Measurements from ENCODE around the gene NDRG2. TPM values are rescaled to one million over a fixed set of nuclear protein-coding genes. Genes with fewer than 3 reads are reported as not detected.

NDRG2 gene
- 84.5 TPM for total RNA-seq
- polyA plus RNA-seq, result 272 TPM

DNA sequence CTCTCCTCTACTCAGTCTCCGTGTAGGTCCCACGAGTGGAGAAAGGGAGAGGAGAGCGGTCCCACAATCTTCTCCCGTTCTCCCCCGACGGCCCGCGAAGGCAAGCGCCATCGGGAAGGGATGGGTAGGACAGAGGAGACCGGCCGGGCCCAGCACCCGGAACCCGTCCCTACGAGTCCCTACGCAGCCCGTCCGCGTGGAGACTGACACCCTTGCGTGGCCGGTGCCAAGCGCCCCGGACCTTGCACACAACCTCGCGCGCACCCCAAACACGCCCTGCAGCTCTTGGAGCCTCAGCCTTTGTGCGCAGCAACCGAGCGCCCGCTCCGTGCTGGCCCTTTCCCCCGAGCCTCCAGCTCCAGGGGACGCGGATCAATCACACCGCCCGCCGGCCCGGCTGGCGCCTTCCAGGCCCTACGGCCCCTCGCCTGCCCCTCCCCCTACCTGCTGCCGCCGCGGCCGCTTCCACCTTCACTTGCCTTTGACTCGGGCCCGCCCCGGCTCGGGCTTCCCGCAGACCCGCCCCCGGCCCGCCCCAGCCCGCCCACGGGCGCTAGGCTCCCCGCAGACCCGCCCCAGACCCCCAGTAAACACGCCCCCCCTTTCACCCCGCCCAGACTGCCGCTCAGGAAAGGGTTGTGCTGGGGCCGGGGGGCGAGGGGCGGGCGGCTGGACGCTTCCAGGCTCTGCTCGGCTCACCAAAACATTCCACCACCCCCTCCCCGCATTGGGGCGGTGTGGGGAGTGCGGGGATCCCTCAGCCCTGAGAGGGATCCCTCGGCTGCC lies at the start of gene NDRG2:
TSS of gene NDRG2 (minus strand) at position 477 of the 786 bp plus-strand sequence. CDS start 1,746 bp downstream, outside the sequence.
- H3K4me1 ChIP-seq (ENCODE audit: insufficient read depth), result no peaks in the 10 kb centered on the region
- under 1% methylated on average over 72 of the region's 72 CpGs for WGBS

DNA sequence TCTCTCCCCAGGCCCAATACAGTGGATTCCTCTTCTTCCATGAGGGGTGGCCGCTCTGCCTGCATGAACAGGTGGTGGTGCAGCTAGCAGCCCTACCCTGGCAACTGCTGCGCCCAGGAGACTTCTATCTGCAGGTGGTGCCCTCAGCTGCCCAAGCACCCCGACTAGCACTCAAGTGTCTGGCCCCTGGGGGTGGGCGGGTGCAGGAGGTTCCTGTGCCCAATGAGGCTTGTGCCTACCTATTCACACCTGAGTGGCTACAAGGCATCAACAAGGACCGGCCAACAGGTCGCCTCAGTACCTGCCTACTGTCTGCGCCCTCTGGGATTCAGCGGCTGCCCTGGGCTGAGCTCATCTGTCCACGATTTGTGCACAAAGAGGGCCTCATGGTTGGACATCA lies 49.1 kb upstream of the NDRG2 start:
- DNase-seq (ENCODE audit: extremely low spot score), result no peak
- Histone ChIP-seq H3K4me1 (ENCODE audit: insufficient read depth) (no peaks in the 10 kb centered on the region), H3K36me3 (ENCODE audit: insufficient read depth) (peaks cover 2% of the 10 kb centered on the region), H3K27ac (ENCODE audit: low read depth) (no peak overlapping the region), H3K4me3 (ENCODE audit: low read depth, low read length) (no peak overlapping the region)
- WGBS, result 89% methylated on average over 9 of the region's 9 CpGs

More for the DNA sequence above, at the start of gene NDRG2:
- Histone ChIP-seq H3K27ac (ENCODE audit: low read depth) (peak within 1 kb of the TSS; percentile 95), H3K36me3 (ENCODE audit: insufficient read depth) (peaks cover 2% of the 10 kb centered on the region), H3K4me3 (ENCODE audit: low read depth, low read length) (peak within 1 kb of the TSS; percentile 87)
- no peak for DNase-seq (ENCODE audit: extremely low spot score)

DNA sequence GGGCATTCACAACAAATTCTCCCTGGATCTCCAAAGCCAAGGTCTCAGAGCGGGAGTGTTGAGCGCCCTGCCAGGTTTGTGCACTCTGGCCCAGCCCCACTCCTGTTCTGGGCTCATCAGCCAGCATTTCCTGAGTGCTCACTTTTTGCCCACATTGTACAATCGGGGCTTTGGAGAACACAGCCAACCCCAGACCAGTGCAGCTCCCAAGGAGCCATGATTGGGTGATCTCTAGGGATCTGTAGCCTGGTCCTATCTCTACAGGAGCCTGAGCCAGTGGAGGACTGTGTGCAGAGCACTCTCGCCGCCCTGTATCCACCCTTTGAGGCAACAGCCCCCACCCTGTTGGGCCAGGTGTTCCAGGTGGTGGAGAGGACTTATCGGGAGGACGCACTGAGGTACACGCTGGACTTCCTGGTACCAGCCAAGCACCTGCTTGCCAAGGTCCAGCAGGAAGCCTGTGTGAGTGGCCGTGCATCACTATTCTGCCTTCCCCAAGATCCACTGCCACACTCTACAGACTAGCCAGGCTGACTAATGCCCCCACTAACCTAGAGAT lies 48.0 kb upstream of the NDRG2 start:
- H3K4me1 ChIP-seq (ENCODE audit: insufficient read depth), result no peaks in the 10 kb centered on the region
- no peak overlapping the region for H3K4me3 ChIP-seq (ENCODE audit: low read depth, low read length)
- 88% methylated on average over 9 of the region's 9 CpGs for WGBS
- DNase-seq (ENCODE audit: extremely low spot score), result no peak
- peaks cover 2% of the 10 kb centered on the region for H3K36me3 ChIP-seq (ENCODE audit: insufficient read depth)
- no peak overlapping the region for H3K27ac ChIP-seq (ENCODE audit: low read depth)

DNA sequence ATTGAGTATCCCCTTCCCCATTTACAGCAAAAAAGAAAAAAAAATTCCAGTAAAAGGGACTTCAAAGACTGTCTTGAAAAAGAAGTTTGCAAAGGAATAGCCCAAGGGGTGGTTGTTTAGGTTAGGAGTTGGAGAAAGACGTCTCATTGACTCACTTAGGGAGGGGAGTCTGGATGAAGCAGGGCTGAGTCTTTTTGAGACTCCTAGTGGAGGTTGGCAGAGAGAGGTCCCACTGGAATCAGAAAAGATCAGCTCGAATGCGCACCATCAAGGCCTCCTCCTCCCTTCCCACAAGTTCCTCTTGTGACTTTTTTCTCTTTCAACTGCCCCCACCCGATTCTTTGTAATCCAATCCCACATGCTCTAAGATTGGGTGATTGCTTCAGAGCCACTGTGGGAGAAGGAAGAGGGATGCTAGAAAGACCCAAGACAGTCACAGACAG lies 47.2 kb upstream of the NDRG2 start:
- 25% methylated on average over 4 of the region's 4 CpGs for WGBS
- H3K4me1 ChIP-seq (ENCODE audit: insufficient read depth), result no peaks in the 10 kb centered on the region
- DNase-seq (ENCODE audit: extremely low spot score), result peak; percentile 20
- H3K27ac ChIP-seq (ENCODE audit: low read depth), result peak overlapping the region; percentile 73
- no peak overlapping the region for H3K4me3 ChIP-seq (ENCODE audit: low read depth, low read length)
- peaks cover 2% of the 10 kb centered on the region for H3K36me3 ChIP-seq (ENCODE audit: insufficient read depth)

DNA sequence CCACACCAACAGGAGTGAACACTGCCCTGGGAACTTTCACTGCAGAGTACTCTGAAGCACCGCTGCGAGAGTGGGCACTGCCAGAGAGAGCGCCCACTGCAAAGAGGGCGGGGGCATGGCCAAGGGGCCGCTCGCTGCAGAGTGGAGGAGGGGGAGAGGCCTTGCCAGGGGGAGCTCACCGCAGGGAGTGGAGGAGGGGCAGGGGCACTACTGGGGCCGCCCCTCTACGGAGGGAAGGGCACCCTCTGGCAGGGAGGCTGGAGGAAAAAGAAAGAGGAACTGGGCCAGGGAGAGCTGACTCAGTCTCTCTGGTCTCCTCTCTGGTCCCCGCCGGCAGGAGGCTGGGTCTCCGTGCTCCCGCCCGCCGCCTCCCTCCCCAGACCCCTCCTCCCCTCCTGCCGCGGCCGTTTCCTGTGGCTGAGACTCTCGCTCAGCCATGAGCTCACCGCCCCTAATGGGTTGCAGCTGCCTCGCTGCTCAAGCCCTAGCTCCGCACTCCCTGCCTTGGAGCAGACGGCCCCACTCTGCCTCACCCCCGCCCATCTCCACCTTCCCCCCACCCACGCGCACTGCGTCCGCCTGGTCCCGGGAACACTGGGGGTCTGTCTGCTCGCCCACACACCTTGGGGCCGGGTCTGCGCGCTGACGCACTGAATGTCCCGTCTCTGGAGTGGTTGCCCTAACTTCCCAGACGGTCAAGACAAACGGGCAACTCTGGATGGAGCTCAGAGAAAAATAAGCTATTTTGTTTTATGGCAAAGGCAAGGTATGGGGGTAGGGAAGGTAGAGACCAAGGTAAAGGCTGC lies 46.6 kb upstream of the NDRG2 start:
- Histone ChIP-seq H3K4me3 (ENCODE audit: low read depth, low read length) (peak overlapping the region; percentile 62), H3K27ac (ENCODE audit: low read depth) (peak overlapping the region; percentile 73), H3K4me1 (ENCODE audit: insufficient read depth) (no peaks in the 10 kb centered on the region), H3K36me3 (ENCODE audit: insufficient read depth) (peaks cover 2% of the 10 kb centered on the region)
- WGBS, result under 1% methylated on average over 37 of the region's 37 CpGs
- DNase-seq (ENCODE audit: extremely low spot score), result peak; percentile 86

DNA sequence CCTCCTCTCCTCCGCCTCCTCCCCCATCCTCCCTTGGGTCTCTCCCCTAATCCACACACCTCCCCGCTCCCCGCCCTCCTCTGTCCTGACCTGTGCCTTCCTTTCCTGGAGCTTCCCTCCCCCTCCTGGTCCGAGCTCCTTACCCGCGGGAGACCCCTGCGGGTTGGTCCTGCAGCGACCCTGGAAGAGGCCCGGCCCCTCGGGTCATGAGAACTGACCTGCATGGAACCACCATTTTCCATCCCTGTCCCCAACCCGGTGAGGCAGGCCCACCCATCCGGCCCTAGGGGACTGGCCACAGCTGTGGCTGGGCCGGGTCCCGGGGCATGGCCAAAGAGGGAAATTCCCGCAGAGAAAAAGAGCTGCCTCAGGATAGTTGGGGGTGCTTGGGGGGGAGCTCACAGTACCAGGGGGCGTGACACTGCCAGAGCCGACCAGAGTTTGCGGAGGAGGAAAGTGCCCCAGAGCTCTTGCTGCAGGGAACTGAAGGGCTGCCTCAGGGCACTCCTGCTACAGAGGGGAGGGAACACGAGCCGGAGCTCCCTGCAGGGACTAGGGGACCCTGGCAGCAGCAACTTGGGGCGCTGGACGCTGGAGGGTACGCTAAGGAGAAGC lies 45.9 kb upstream of the NDRG2 start:
- under 1% methylated on average over 23 of the region's 23 CpGs for WGBS

DNA sequence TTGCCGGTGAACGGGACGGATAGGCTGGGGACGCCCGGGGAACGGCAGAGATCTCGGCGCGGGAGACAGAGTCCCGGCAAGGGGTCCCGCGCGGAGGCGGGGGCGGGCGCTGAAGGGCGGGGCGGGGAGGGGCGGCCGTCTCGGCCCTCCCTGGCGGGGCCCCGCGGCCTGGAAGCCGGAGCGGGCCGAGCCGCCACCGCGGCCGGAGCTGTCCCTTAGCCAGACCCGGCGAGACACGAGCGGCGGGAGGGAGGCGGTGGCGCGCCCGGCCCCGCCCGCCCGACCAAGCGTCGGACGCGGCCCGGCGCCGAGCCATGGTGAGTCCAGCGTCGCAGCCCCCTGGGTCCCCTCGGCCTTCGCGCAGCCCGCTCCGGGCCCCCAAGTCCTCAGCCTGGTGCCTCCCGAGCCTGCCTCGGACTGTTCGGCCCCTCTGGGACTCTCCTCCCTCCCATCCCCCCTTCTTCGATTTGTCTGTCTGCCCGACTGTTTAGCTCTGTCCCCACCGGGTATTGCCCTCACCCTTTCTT lies 45.3 kb upstream of the NDRG2 start, which contains the start of gene ARHGEF40:
TSS of gene ARHGEF40 (plus strand) at position 222 of the 527 bp plus-strand sequence. CDS start at position 315, 93 bp downstream.
- Histone ChIP-seq H3K4me1 (ENCODE audit: insufficient read depth) (no peaks in the 10 kb centered on the region), H3K27ac (ENCODE audit: low read depth) (peak within 1 kb of the TSS; percentile 89), H3K36me3 (ENCODE audit: insufficient read depth) (peaks cover 2% of the 10 kb centered on the region), H3K4me3 (ENCODE audit: low read depth, low read length) (peak within 1 kb of the TSS; percentile 62)
- no peak for DNase-seq (ENCODE audit: extremely low spot score)
- WGBS, result under 1% methylated on average over 63 of the region's 63 CpGs

More for the DNA sequence above, 45.9 kb upstream of the NDRG2 start:
- no peak for DNase-seq (ENCODE audit: extremely low spot score)
- H3K27ac ChIP-seq (ENCODE audit: low read depth), result peak overlapping the region; percentile 89
- H3K4me3 ChIP-seq (ENCODE audit: low read depth, low read length), result peak overlapping the region; percentile 62
- H3K4me1 ChIP-seq (ENCODE audit: insufficient read depth), result no peaks in the 10 kb centered on the region
- H3K36me3 ChIP-seq (ENCODE audit: insufficient read depth), result peaks cover 2% of the 10 kb centered on the region

DNA sequence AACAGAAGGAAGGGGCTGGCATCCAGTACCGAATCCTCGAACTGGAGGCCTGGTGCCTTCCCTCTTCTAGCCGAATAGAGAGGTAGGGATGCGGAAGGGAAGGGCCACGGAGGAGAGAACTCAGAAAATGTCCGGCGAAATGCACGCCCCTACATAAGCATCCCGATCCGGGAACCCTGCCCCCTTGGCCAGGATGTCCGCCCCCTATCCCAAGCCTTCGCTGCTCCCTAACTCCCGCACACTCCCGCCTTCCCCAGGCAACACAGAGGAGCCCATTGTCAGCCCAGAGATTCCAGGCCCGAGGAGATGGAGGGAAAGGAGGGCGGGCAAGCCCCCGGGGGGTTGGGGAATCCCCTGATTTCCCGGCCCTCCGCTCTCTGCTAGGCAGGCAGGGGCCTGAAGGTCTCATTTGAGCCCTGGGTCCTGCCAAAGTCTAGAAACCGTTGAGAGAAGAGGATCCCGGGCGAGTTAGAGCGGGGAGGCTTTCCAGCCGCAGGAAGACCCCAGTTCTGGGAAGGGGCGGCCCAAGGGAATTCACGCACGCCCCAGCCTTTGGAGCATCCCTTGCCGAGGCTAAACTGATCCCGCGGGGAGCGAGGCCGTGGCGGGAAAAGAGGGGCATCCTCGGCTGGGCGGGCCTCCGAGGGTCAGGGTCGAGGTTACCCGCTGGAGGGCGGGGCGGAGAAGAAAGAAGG lies 44.7 kb upstream of the NDRG2 start:
- H3K4me3 ChIP-seq (ENCODE audit: low read depth, low read length), result peak overlapping the region; percentile 62
- peak; percentile 40 for DNase-seq (ENCODE audit: extremely low spot score)
- under 1% methylated on average over 40 of the region's 40 CpGs for WGBS
- H3K4me1 ChIP-seq (ENCODE audit: insufficient read depth), result no peaks in the 10 kb centered on the region
- H3K36me3 ChIP-seq (ENCODE audit: insufficient read depth), result peaks cover 2% of the 10 kb centered on the region
- H3K27ac ChIP-seq (ENCODE audit: low read depth), result peak overlapping the region; percentile 31

DNA sequence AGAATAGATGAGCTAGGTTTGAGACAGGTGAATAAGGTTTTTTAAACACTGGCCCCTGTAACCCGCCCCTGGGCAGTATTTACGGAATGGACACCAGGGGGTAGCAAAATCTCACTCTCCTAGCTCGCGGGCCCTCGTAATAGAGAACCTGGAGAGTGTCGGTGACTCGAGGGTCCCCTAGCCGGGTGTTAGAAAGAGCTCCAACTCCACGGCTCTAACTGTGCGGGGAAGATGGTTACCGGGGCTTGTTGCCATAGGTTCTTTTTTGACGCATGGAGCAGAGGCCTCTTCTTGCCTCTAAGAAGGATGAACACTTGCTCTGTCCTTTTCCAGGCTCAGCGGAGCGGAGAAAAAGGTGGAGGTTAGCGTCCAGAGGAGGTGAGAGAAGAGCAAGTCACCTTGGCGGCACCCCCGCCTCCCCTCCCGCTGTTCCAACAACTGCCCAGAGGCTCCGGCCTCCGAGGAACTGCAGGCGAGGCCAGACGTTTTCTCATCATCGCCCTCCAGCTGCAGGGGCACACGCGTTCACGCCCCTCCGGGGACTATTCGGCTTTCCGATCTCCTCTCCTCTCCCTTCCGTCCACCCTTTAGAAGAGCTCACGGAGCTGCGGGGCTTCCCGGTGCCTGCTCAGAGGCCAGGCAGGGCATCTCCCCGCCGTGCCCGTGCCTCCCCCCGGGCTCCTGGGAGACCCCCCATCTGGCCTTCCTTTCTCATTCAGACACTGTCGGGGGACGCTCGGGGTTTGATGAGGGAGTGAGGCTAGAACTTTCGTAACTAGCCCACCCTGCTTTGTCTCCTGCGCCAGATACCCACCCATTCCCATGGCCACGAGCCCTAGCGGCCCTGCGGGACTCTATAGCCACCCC lies 43.9 kb upstream of the NDRG2 start:
- peak; percentile 67 for DNase-seq (ENCODE audit: extremely low spot score)

DNA sequence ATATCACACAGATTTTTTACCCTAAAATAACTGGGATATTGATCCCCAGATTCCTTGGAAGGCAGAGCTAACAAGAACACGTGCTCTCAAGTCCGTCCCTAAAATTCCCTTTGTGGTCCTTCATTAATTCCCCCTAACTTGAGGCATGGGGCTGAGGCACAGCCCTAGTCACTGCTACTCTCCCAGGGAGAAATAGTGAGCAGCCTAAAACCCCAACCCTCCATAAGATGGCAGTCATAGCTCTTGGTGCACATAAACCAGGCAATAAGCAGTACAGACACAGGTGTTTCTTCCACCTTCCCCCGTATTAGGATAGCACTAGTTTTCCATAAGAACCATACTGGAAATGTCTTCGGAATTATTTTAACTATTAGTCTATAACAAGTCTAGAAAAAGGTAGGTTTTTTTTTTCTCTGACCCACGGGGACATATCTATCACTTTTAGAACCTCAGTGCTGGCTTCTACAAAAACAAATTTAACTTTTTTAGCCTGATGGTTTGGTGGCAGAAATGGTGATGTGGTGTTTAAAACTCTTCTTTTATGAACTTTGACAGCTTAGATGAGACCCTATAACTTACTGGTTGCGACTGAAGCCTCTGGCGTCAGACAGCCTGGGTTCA lies 42.1 kb upstream of the NDRG2 start:
- H3K27ac ChIP-seq (ENCODE audit: low read depth), result no peak overlapping the region
- no peaks in the 10 kb centered on the region for H3K4me1 ChIP-seq (ENCODE audit: insufficient read depth)
- no peak overlapping the region for H3K4me3 ChIP-seq (ENCODE audit: low read depth, low read length)
- H3K36me3 ChIP-seq (ENCODE audit: insufficient read depth), result no peaks in the 10 kb centered on the region
- no peak for DNase-seq (ENCODE audit: extremely low spot score)
- WGBS, result 83% methylated on average over 7 of the region's 7 CpGs

More for the DNA sequence above, 43.9 kb upstream of the NDRG2 start:
- WGBS, result 4% methylated on average over 45 of the region's 45 CpGs
- H3K36me3 ChIP-seq (ENCODE audit: insufficient read depth), result no peaks in the 10 kb centered on the region
- no peak overlapping the region for H3K27ac ChIP-seq (ENCODE audit: low read depth)
- peak overlapping the region; percentile 62 for H3K4me3 ChIP-seq (ENCODE audit: low read depth, low read length)
- no peaks in the 10 kb centered on the region for H3K4me1 ChIP-seq (ENCODE audit: insufficient read depth)

DNA sequence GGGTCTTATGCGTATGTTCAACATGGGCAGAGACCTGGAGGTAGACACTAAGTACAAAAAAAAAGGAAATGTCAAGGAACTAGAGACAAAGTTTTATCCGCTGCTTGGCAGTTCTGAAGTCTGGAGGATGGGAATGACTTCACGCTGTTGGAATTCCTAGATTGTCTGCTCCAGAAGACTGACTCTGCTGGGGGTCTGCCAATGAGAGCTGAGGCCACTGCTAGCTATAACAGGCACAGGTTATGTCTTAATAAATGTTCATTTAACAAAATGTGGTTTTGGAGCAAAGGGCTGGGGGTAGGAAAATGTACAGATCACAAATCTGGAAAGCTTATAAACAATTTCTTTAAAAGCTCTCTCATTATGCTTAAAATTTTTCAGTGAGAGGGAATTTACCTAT lies 38.6 kb upstream of the NDRG2 start:
- DNase-seq (ENCODE audit: extremely low spot score), result no peak
- Histone ChIP-seq H3K27ac (ENCODE audit: low read depth) (no peak overlapping the region), H3K36me3 (ENCODE audit: insufficient read depth) (no peaks in the 10 kb centered on the region), H3K4me1 (ENCODE audit: insufficient read depth) (no peaks in the 10 kb centered on the region), H3K4me3 (ENCODE audit: low read depth, low read length) (no peak overlapping the region)
- 33% methylated on average over 3 of the region's 3 CpGs for WGBS

DNA sequence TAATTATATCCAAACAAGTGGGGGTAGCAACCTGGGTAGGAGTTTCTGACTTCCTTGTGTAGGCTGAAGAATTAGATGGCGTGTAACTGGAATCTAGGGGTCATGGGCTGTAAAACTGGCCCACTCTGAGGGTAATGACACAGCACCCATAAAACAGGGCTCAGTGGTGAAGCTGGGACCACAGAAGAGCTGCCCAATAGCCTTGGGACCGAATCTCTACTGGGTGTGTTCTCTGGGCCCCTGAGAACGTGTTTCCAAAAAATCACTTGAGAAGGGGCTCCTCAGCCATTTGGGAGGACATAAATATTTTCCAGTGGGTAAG lies 36.4 kb upstream of the NDRG2 start:
- 76% methylated on average over 3 of the region's 3 CpGs for whole genome bisulfite sequencing
- no peaks in the 10 kb centered on the region for H3K36me3 ChIP-seq (ENCODE audit: insufficient read depth)
- H3K4me1 ChIP-seq (ENCODE audit: insufficient read depth), result no peaks in the 10 kb centered on the region
- no peak overlapping the region for H3K4me3 ChIP-seq (ENCODE audit: low read depth, low read length)
- H3K27ac ChIP-seq (ENCODE audit: low read depth), result no peak overlapping the region
- DNase-seq (ENCODE audit: extremely low spot score), result no peak

All from urinary bladder (tissue), 4 donors.